K562 (cell line): ENCODE measurements around the gene CENPN. TPM values are rescaled to one million over a fixed set of nuclear protein-coding genes. Genes with fewer than 3 reads are reported as not detected.
A peak's percentile ranks its signal among the peaks of the same experiment; 100 is the strongest.

Experiments
- BRD4 ChIP-seq: fragments of 200-600 bp; sonication (generic); IDR thresholded peaks from 2 replicates; pipeline ENCODE4 v1.6.1; 2017; ENCODE audit warnings: inconsistent platforms
- BRF1 ChIP-seq: IDR thresholded peaks from 3 replicates; pipeline ENCODE4 v1.6.1; 2011; ENCODE audit warnings: borderline replicate concordance, mild to moderate bottlenecking; ENCODE audit not compliant: insufficient read length; ENCODE audit errors: extremely low read depth
- FOXK1 ChIP-seq: sonication (generic); formaldehyde crosslinking; IDR thresholded peaks from 2 replicates; pipeline ENCODE4 v1.8.0; 2022; ENCODE audit warnings: missing genetic modification reagents, mild to moderate bottlenecking, borderline replicate concordance
- FOXP1 ChIP-seq: sonication (generic); formaldehyde crosslinking; IDR thresholded peaks from 2 replicates; pipeline ENCODE4 v1.8.0; 2022; ENCODE audit warnings: mild to moderate bottlenecking, missing genetic modification reagents
- HNRNPL ChIP-seq: fragments of 200-400 bp; formaldehyde crosslinking; IDR thresholded peaks from 2 replicates; pipeline ENCODE4 v1.6.1; 2017; ENCODE audit warnings: low read depth, mild to moderate bottlenecking, low read length
- MCM3 ChIP-seq: fragments of 450-650 bp; IDR thresholded peaks from 2 replicates; pipeline ENCODE4 v1.6.1; 2016
- MEF2A ChIP-seq: IDR thresholded peaks from 2 replicates; pipeline ENCODE4 v1.6.1; 2011; ENCODE audit warnings: low read depth, mild to moderate bottlenecking, low read length, moderate library complexity; ENCODE audit not compliant: control insufficient read depth
- PHB2 ChIP-seq: fragments of 450-650 bp; IDR thresholded peaks from 2 replicates; pipeline ENCODE4 v1.6.1; 2017; ENCODE audit warnings: low read depth
- PKNOX1 ChIP-seq: fragments of 450-650 bp; IDR thresholded peaks from 2 replicates; pipeline ENCODE4 v1.6.1; 2016
- POLR2G ChIP-seq: fragments of 200-400 bp; formaldehyde crosslinking; IDR thresholded peaks from 2 replicates; pipeline ENCODE4 v1.6.1; 2017; ENCODE audit warnings: low read depth, mild to moderate bottlenecking, antibody characterized with exemption, low read length, moderate library complexity
- SIX5 ChIP-seq, 2 experiments: IDR thresholded peaks; 2 replicates each; pipeline ENCODE4 v1.6.1; 2011; ENCODE audit warnings: low read length in 2 of 2, borderline replicate concordance in 1 of 2, low read depth in 1 of 2, mild to moderate bottlenecking in 1 of 2, moderate library complexity in 1 of 2; ENCODE audit not compliant: insufficient read depth in 1 of 2
- SMAD4 ChIP-seq: fragments of 250-450 bp; sonication (Bioruptor Pico); conservative IDR thresholded peaks from 2 replicates; pipeline ENCODE4 v1.8.0; 2021; ENCODE audit warnings: inconsistent platforms, mild to moderate bottlenecking, moderate library complexity
- STAT5A ChIP-seq: IDR thresholded peaks from 2 replicates; pipeline ENCODE4 v1.6.1; 2012; ENCODE audit warnings: low read length, inconsistent platforms, borderline replicate concordance
- TRIM24 ChIP-seq, 2 experiments: fragments of 450-650 bp; IDR thresholded peaks; 2 replicates each; pipeline ENCODE4 v1.6.1; 2016
- ZC3H8 ChIP-seq: fragments of 450-650 bp; IDR thresholded peaks from 2 replicates; pipeline ENCODE4 v1.6.1; 2017
- ZEB2 ChIP-seq: fragments of 450-650 bp; IDR thresholded peaks from 2 replicates; pipeline ENCODE4 v1.6.1; 2016
- ZNF217 ChIP-seq: sonication (generic); formaldehyde crosslinking; IDR thresholded peaks from 2 replicates; pipeline ENCODE4 v1.8.0; 2022; ENCODE audit warnings: mild to moderate bottlenecking, missing genetic modification reagents
- ZNF274 ChIP-seq: IDR thresholded peaks from 2 replicates; pipeline ENCODE4 v1.6.1; 2011; ENCODE audit warnings: low read depth, mild to moderate bottlenecking, low read length, moderate library complexity, borderline replicate concordance
- ZNF584 ChIP-seq: fragments of 200-800 bp; sonication (Bioruptor generic); IDR thresholded peaks from 2 replicates; pipeline ENCODE4 v1.6.1; 2016; ENCODE audit warnings: low read depth, mild to moderate bottlenecking, missing genetic modification characterization, missing compliant biosample characterization
- polyA plus RNA-seq, 8 experiments: library from polyadenylated mRNA; depleted of rRNA in 4 of 8; stranded (reverse) in 5 of 8; unstranded in 3 of 8; fragments of >200 nt; fragmentation: Nextera tagmentation in 2 of 8; fragmentation: Illumina TruSeq in 1 of 8; extraction: Ambion mirVana in 2 of 8; extraction: Trizol in 1 of 8; gene quantifications; 2 replicates each; pipeline versions ENCODE4 v1.2.1 to v1.2.3, GENCODE V29; 2011 to 2014; ENCODE audit warnings: inconsistent platforms in 1 of 8, missing spikeins in 1 of 8
- total RNA-seq, 7 experiments: library from RNA; depleted of rRNA in 6 of 7; stranded (reverse); fragments of >200 nt in 6 of 7; fragmentation: Illumina TruSeq in 2 of 7; extraction: Trizol in 2 of 7; gene quantifications; 2 replicates each; pipeline versions ENCODE4 v1.2.1 to v1.2.3, GENCODE V29; 2011 to 2021; ENCODE audit warnings: low replicate concordance in 1 of 7
- TF ChIP-seq, protein P1 (sequence below): fragments of 250-450 bp; sonication (Bioruptor Pico); IDR thresholded peaks from 2 replicates; pipeline ENCODE4 v1.8.0; 2021; ENCODE audit warnings: mild to moderate bottlenecking, moderate library complexity
- TF ChIP-seq, protein P2 (sequence below): fragments of 250-450 bp; sonication (Bioruptor Pico); IDR thresholded peaks from 2 replicates; pipeline ENCODE4 v1.5.0; 2021
- TF ChIP-seq, protein P3 (sequence below), 2 experiments: fragments of 150-350 bp in 1 of 2; IDR thresholded peaks; 2 replicates each; pipeline ENCODE4 v1.6.1; 2012 to 2016; ENCODE audit warnings: low read depth in 2 of 2, low read length in 2 of 2, mild to moderate bottlenecking in 1 of 2, moderate library complexity in 1 of 2
- TF ChIP-seq, protein P4 (sequence below): sonication (generic); formaldehyde crosslinking; IDR thresholded peaks from 2 replicates; pipeline ENCODE4 v1.8.1; 2022; ENCODE audit warnings: missing genetic modification reagents

Gene CENPN
- total and polyA plus RNA-seq, 9 of the 15 experiments (the other 6 are each of a cell fraction or from before 2014, with no cell fraction given): 92.3 to 384 (median 140) TPM

DNA sequence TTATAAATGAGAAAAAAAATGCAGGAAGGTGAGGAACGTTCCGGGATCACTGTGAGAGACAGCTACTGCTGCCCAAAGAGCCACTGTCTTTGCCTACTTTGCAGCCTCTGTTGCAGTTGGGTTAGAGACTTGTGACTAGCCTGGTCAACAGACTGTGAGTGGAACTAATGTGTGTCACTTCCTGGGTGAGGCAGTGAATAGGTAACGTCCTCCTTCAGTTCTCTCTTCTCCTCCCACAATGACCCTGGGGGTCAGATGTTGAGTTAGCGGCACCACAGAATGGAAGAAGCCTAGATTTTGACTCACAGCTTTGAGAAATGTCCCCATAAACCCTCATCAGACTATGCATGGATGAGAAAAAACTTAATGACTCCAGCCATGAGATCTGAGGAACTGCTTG is 64.8 kb downstream of the CENPN start (continued):
- peak; percentile 47; the same call in 1 of the 2 replicates for TF ChIP-seq PKNOX1
- TF ChIP-seq MEF2A: no peak
- TF ChIP-seq, protein P1, sequence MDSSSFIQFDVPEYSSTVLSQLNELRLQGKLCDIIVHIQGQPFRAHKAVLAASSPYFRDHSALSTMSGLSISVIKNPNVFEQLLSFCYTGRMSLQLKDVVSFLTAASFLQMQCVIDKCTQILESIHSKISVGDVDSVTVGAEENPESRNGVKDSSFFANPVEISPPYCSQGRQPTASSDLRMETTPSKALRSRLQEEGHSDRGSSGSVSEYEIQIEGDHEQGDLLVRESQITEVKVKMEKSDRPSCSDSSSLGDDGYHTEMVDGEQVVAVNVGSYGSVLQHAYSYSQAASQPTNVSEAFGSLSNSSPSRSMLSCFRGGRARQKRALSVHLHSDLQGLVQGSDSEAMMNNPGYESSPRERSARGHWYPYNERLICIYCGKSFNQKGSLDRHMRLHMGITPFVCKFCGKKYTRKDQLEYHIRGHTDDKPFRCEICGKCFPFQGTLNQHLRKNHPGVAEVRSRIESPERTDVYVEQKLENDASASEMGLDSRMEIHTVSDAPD (CRISPR knock-in tag): no peak
- TF ChIP-seq ZC3H8: no peak
- TF ChIP-seq SMAD4 (CRISPR knock-in tag): 0 out of 2 replicates have a peak, but pooled peaks have one; percentile 26
- no peak for TF ChIP-seq POLR2G
- TF ChIP-seq, protein P2, sequence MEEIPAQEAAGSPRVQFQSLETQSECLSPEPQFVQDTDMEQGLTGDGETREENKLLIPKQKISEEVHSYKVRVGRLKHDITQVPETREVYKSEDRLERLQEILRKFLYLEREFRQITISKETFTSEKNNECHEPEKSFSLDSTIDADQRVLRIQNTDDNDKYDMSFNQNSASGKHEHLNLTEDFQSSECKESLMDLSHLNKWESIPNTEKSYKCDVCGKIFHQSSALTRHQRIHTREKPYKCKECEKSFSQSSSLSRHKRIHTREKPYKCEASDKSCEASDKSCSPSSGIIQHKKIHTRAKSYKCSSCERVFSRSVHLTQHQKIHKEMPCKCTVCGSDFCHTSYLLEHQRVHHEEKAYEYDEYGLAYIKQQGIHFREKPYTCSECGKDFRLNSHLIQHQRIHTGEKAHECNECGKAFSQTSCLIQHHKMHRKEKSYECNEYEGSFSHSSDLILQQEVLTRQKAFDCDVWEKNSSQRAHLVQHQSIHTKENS: no peak
- no peak for TF ChIP-seq ZNF274
- no peak for TF ChIP-seq FOXP1 (CRISPR knock-in tag)
- TF ChIP-seq BRD4: no peak
- no peak for TF ChIP-seq FOXK1 (CRISPR knock-in tag)
- no peak for TF ChIP-seq PHB2
- TF ChIP-seq BRF1: no peak
- TF ChIP-seq, protein P3, sequence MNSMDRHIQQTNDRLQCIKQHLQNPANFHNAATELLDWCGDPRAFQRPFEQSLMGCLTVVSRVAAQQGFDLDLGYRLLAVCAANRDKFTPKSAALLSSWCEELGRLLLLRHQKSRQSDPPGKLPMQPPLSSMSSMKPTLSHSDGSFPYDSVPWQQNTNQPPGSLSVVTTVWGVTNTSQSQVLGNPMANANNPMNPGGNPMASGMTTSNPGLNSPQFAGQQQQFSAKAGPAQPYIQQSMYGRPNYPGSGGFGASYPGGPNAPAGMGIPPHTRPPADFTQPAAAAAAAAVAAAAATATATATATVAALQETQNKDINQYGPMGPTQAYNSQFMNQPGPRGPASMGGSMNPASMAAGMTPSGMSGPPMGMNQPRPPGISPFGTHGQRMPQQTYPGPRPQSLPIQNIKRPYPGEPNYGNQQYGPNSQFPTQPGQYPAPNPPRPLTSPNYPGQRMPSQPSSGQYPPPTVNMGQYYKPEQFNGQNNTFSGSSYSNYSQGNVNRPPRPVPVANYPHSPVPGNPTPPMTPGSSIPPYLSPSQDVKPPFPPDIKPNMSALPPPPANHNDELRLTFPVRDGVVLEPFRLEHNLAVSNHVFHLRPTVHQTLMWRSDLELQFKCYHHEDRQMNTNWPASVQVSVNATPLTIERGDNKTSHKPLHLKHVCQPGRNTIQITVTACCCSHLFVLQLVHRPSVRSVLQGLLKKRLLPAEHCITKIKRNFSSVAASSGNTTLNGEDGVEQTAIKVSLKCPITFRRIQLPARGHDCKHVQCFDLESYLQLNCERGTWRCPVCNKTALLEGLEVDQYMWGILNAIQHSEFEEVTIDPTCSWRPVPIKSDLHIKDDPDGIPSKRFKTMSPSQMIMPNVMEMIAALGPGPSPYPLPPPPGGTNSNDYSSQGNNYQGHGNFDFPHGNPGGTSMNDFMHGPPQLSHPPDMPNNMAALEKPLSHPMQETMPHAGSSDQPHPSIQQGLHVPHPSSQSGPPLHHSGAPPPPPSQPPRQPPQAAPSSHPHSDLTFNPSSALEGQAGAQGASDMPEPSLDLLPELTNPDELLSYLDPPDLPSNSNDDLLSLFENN (IDR thresholded peaks at IDR 0.05; ENCODE audit: low read depth in 2 of 2, low read length in 2 of 2): no peak
- no peak for TF ChIP-seq MCM3
- TF ChIP-seq, protein P4, sequence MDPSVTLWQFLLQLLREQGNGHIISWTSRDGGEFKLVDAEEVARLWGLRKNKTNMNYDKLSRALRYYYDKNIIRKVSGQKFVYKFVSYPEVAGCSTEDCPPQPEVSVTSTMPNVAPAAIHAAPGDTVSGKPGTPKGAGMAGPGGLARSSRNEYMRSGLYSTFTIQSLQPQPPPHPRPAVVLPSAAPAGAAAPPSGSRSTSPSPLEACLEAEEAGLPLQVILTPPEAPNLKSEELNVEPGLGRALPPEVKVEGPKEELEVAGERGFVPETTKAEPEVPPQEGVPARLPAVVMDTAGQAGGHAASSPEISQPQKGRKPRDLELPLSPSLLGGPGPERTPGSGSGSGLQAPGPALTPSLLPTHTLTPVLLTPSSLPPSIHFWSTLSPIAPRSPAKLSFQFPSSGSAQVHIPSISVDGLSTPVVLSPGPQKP (CRISPR knock-in tag): no peak
- no peak for TF ChIP-seq ZNF217 (CRISPR knock-in tag)
- no peak for TF ChIP-seq ZEB2
- no peak for TF ChIP-seq STAT5A
- TF ChIP-seq SIX5 (IDR thresholded peaks at IDR 0.05; ENCODE audit: borderline replicate concordance in 1 of 2, insufficient read depth in 1 of 2, low read depth in 1 of 2, low read length in 2 of 2): no peak
- TF ChIP-seq TRIM24 (IDR thresholded peaks at IDR 0.05): no peak
- no peak for TF ChIP-seq ZNF584 (CRISPR knock-in tag)
- TF ChIP-seq HNRNPL: no peak
